ENCODE results near the gene TCTN1.

TCTN1 gene

GRCh38 chr12:110686294-110686903, 72.5 kb downstream of the TCTN1 start:
- DNase-seq: no peak

GRCh38 chr12:110687396-110688169, 73.7 kb downstream of the TCTN1 start:
- no peak for DNase-seq

GRCh38 chr12:110688446-110689280, 74.7 kb downstream of the TCTN1 start, which contains the start of gene HVCN1:
Gene HVCN1 (minus strand): TSS chr12:110689115. CDS start chr12:110683245, 5,870 bp downstream.
- no peak for DNase-seq

GRCh38 chr12:110689281-110690126, 75.6 kb downstream of the TCTN1 start:
- DNase-seq: no peak

- DNase-seq: no peak
Observed at GRCh38 chr12:110690127-110690430, 76.2 kb downstream of the TCTN1 start.

GRCh38 chr12:110693731-110694130, 79.8 kb downstream of the TCTN1 start:
- DNase-seq: no peak

GRCh38 chr12:110694330-110694901, 80.5 kb downstream of the TCTN1 start:
- no peak for DNase-seq

- no peak for DNase-seq
Observed at GRCh38 chr12:110696283-110696682, 82.4 kb downstream of the TCTN1 start.

GRCh38 chr12:110697236-110697635, 83.3 kb downstream of the TCTN1 start:
- no peak for DNase-seq

GRCh38 chr12:110698171-110698902, 84.4 kb downstream of the TCTN1 start:
- peak; percentile 75 for DNase-seq

Data from kidney glomerular epithelial cell (primary cell).